NCI-H2196 (cell line): Measurements from ENCODE around the gene CNBD2.
"Not testable (repeated sequence)": the region's sequence is repeated elsewhere in the genome, so short reads cannot be mapped to it uniquely, and the experiment has no call there.

Experiments used
- DNase-seq: peaks from one replicate; lab custom pipeline; 2025; ENCODE audit not compliant: unreplicated experiment; lab: John Stamatoyannopoulos, UW

Gene CNBD2

DNA sequence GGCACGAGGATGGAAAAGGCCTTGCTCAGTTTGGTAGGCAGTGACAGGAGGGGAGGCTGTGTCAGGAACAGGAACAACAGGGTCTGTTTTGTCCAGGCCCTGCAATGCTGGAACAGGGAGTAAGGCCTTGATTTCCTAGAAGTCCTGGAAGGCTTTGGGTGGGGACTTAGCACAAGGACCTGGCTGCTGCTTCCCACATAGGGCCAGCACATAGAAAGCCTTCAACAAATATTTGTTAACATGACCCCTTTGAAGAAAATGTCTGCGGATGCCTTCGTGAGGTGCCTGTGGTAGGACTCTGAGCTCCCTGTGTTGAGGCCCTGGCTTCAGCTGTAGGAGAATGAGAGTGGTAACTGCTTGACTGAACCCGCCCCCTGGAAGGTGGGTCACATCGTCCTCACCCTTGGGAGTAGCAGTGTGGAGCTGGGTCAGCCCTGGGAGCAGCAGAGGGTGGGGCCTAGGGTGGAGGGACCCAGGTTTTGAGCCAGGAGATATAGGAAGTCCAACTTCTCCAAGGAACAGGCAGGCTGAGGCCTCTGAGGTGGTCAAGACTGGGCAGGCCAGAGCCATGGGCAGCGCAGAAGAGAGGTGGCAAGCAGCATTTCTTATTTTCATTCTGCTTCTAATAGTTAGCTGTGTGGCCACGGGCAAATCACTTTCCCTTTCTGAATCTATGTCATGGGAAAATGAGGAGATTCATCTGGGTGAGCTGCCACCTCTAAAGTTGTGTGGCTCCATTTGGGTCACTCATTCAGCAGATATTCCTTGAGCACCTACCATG lies 50.0 kb downstream of the CNBD2 start:
- no peak for DNase-seq

DNA sequence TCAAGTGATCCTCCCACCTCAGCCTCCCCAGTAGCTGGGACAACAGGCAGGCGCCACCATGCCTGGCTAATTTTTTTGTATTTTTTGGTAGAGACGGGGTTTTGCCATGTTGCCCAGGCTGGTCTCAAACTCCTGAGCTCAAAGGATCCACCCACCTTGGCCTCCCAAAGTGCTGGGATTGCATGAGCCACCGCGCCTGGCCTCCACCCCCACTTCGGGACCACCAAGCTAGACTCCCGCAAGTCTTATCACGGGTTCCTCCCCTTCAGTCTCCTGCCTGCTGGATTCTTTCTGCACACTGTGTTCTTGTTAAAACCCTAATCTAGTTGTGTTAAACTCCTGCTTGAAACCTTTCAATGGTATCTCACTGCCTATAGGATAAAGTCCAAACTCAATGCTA lies 57.7 kb downstream of the CNBD2 start:
- DNase-seq: not testable (repeated sequence)

DNA sequence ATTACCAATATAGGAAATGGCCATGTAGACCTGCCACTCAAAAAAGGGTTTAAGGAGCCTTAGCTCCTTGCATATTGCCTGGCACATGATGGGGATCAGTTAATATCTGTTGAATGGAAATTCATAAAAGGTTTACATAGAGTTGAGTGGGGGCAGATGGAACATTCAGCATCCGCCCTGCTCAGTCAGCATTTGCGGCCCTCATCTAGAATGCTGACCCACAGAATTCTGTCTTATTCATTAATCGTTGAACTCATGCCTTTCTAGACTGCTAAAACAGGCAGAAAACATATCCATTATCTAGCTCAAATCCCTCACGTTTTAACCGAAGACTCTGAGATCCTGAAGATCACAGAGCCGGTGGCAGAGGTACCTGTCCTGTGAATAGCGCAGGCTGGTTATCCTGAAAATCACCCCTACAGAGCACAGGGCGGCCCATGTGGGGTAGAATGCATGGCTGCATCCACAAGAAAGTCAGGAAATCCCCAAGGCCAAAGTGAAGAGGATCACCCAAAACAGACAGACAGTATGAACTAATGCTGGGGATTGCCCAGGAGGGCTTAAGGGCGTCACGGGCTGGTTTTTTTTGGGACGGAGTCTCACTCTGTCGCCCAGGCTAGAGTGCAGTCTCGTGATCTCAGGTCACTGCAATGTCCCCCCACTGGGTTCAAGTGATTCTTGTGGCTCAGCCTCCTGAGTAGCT lies 59.9 kb downstream of the CNBD2 start:
- no peak for DNase-seq

DNA sequence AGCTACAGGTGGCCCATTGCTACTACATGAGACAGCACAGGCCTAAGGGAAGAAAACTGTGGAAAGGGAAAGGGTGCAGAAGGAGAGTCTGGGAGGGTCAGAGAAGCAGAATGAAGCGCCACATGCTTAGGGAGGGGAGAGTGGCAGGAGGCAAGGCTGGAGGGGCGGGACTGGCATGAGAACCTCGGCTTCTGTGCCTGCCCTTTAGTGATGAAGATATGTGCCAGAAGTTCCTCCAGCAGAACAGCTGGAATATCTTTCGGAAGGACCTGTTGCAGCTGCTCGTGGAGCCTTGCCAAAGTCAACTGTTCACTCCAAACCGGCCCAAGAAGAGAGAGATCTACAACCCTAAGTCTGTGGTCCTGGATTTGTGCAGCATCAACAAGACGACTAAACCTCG lies 61.8 kb downstream of the CNBD2 start:
- no peak for DNase-seq

DNA sequence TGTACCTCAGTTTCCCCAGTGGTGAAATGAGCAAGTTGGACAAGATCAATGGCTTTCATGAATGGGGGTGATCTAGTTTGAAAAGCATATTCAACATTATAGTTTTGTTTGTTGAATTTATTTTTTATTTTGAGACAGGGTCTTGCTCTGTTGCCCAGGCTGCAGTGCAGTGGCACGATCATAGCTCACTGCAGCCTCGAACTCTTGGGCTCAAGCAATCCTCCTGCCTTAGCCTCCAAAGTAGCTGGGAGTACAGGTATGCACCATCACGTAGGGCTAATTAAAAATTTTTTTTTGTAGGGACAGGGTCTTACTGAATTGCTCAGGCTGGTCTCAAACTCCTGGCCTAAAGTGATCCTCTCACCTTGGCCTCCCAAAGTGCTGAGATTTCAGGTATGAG lies 63.4 kb downstream of the CNBD2 start:
- no peak for DNase-seq

DNA sequence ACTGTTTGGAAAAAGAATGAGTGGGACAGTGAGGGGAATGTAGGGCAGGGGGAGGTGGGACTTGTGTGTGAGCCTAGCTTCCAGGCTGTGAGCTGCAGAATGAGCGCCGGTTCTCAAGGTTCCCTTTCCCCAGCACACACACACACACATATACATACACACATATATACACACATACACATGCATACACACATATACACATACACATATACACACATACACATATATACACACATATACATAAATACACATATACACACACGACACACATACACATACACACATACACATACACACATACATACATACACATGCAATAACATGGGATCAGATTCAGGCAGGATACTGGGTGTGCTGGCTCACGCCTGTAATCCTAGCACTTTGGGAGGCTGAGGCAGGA lies 66.5 kb downstream of the CNBD2 start:
- DNase-seq: no peak

DNA sequence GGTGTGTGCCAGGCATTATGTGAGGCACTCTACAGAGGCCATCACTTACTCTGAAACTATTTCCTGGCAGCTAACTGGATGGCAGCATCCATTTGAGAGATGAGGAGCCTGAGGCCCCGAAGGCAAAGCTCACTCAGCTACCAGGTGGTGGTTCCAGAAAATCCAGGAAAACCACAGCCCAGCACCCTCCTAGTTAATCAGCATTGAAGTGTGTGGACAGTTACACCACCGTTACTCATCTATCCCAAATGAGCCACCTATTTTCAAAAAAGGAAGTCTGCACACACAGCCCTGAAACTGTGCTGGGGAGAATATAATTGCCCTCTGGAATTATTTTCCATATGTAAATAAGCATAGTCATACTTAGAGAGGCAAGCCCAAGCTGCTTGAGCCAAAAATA lies 67.4 kb downstream of the CNBD2 start:
- no peak for DNase-seq

DNA sequence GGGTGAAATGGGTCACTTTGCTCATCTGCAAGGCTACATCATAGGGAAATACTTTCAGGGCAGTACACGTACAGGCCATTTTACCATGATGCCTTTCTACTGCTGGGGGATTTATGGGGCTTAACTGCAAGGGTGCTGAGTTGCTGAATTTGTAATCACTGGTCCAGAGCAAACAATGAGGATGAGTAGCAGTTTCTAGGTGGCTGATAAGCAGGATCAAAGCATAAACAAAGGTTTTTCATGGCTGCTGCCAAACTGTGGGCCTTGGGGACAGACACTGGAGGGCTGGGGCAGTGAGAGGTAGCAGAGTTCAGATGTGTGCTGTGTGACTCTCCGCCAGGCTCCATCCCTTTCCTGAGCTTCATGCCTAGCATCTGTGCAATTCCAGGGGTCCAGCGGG lies 68.3 kb downstream of the CNBD2 start:
- no peak for DNase-seq

DNA sequence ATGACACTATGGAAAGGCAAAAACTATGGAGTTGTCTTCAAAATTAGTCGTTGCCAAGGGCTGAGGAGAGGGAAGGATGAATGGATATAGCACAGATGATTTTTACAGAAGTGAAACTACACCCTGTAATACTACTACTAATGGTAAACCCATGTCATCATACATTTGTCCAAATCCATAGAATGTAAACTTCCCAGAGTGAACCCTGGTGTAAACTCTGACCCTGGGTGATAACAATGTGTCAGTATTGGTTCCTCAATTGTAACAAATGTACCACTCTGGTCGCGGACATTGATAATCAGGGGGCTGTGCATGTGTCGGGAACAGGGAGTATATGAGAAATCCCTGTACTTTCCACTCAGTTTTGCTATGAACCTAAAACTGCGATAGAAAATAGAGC lies 72.2 kb downstream of the CNBD2 start:
- DNase-seq: no peak

DNA sequence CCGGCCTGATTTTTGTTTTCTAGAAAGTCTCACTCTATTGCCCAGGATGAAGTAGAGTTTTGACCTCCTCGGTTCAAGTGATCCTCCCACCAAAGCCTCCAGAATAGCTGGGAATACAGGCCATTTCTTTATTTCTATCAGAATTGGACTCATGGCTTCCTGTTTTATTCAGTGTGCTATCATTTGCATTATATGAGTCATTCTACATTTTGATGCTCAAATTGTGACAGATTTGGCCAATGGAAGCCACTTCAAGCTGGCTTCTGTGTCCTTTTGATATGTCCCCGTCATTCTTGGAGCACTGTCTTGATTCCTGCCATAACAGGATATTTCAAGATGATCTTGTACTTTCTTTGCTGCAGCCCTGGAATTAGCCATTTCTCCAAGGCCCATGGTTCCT lies 75.1 kb downstream of the CNBD2 start:
- DNase-seq: no peak

DNA sequence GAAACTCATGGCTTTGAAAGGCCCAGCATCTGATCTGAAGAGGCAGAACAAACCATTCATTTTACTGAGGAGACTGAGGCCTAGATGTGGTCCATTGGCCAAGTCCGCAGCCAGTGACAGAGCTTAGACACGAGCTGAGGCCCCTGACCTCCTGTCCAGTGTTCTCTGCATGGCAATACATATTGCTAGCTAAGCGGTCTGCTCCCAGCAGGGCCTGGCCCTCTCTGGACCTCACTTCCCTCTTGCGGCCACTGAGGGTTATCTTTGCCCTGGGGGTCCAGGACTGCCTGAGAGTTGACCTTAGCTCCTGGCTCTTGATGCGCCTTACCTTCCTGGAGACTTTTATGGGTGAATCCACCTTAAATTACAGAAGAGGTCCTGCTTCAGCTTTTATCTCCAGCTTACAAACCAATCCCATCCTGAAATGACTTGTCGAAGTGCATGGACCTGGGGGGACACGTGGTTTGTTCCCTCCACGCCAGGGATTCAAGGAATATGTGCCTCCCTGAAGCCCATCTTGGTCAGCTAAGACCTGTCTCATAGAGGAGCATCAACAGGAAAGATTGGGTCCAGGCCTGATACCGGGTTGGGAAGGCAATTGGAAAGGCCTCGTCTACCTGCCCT lies 75.6 kb downstream of the CNBD2 start:
- DNase-seq: no peak

DNA sequence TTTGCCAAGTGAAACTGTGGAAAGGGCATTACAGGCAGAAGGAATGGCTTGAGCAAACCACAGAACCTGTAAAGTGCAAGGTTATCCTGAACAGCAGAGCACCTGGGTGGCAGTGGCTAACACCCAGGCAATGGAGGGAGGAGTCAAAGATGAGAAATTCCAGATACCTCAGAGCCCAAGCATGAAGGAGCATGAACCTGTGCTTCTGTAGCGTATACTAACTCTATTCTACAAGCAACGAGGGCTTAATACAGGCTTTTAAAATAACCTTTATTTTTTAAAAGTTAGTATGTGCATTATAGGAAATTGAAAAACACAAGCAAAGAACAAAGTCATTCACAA lies 77.0 kb downstream of the CNBD2 start:
- no peak for DNase-seq

DNA sequence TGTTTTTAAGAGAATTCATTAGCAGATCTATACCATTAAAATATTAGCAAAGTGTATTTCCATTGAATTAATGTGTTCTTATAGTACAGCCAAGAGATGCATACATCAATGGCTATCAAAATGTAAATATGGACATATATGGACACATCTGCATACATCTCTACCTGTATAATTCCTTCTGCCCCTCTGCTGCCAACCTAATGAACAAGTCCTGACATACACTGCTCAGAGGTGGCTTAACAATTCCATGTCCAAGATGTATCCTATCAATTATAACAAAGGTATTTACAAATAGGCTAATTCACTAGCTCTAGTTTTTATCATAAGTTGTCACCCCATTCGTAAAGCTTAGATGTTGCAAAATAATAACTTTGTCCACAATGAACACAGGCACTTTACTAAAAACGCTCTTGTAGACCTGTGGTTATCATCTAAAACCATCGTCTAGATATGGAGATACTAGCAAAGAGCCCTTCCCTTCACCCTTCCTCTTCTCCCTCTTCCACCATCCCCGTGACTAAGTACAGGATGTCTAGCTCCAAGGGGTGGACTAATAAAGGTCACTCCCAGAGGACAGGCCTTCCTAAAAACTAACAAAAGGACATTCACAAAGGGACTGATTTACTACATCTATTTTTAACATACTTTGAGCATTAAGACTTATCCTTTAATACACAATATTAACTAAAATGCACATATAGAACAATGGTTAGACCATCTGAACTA lies 77.8 kb downstream of the CNBD2 start:
- not testable (repeated sequence) for DNase-seq

DNA sequence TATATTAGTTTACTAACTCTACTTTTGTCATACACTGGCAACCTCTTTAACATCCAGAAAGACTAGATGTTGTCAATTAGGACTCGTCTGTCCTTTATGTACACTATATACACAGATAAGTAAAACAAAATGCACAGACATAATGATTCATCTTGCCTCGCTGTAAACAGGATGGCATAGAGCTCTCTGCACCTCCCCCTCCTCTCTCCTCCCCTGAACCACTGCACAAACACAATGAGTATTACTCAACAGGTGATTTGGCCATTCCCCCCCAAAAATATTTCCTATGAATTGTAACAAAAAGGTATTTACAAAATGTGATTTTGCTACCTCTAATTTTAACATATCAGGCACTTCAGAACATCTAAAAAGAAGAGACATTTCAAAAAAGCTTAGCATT lies 81.0 kb downstream of the CNBD2 start:
- DNase-seq: not testable (repeated sequence)

DNA sequence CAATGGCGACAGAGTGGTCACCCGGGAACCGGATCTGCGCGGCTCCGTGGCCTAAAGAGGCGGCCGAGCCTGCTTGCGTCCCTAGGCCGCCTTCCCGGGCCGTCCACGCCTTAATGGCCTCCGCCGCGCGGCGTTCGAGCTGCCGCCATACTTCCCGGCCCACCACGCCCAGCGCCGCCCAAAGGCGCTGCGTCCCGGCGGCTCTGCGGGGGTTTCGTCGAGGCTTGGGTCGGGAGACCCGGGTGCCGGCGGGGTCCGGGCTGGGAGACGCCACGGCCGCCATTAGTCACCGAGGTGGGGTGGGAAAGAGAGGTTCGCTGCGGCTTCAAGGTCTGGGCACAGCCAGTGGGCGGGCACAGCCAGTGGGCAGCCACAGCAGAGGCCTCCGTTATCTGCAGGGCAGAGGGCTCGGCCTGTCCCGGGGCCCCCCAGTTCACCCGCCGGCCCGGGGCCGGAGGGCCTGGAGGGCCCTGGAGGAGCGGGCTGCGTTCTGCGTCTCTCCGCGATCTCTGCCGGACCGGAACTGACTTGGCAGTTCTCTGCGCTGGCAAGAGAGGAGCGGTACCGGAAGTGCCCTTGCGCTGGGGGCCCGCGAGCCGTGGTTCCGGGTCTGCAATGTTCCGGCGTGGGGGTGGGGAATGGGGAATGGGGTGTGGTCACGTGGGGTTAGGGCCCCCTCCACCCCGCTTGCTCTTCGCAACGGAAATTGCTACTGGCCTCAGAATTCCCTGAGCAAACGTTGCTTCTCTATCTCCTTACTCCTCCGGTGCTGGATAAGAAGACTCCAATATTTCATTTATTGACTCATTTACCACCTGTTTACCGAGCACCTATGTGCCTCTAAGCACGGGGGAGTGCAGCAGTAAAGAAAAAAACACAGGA lies 82.3 kb downstream of the CNBD2 start:
- DNase-seq: peak; percentile 96

DNA sequence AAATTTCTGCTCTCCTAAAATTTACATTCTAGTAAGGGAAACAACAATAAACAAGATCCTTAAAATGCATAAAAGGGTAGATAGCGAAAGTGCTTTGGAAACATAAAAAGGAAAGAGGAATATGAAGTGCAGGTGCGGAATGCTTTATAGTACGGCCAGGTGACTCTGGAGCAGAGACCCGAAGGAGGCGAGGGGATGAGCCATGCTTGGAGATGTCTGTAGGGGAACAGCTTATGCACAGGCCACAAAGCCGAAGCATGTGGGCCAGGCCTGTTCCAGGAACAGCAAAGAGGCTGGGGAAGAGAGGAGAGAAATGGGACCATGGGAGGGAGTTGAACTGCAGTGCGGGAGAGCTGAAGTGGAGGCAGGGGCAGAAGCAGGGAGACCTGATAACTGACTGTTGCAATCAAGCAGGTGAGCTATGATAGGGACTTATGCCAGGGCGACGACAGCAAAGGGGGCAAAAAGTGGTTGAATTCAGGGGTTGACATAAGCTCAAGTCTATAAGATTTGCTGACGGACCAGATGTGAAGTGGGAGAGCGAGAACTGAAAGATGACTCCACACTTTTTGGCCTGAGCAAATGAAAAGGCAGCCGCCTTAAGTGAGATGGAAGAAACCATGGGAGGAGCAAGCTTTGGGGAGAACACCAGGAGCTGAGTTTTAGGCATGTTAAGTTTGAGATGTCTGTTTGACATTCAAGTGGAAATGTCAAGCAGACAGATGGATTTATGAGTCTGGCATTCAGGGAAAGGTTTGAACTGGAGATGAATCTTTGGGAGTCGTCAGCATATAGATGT lies 83.1 kb downstream of the CNBD2 start:
- no peak for DNase-seq

DNA sequence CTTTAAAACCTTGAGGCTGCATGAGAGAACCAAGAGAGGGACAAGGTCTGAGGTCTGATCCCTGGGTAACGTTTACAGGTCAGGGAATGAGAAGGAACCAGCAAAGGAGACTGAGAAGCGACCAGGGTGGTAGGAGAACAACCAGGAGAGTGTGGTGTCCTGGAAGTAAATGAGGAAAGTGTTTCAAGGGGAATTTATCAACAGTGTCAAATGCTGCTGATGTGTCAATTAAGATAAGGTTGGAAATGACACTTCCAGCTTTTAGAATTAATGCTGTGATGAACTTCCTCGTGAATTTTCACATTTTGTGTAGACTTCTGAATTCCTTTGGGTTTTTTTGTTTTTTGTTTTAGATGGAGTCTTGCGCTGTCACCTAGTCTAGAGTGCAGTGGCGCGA lies 83.7 kb downstream of the CNBD2 start:
- DNase-seq: no peak

DNA sequence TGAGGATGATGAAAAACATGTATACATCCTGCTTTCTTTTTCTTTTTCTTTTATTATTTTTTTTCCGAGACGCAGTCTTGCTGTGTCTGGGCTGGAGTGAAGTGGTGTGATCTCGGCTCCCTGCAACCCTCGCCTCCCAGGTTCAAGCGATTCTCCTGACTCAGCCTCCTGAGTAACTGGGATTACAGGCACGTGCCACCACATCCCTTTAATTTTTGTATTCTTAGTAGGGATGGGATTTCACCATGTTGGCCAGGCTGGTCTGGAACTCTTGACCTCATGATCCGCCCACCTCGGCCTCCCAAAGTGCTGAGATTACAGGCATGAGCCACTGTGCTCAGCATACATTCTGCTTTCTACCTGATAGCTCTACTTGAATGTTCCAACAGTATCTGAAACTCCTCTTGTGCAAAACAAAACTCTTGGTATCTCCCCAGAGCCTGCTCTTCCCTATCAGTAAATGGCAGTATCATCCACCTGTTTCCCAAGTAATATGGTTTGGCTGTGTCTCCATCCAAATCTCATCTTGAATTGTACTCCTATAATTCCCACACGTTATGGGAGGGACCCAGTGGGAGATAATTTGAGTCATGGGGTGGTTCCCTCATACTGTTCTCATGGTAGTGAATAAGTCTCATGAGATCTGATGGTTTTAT lies 85.6 kb downstream of the CNBD2 start:
- DNase-seq: not testable (repeated sequence)

DNA sequence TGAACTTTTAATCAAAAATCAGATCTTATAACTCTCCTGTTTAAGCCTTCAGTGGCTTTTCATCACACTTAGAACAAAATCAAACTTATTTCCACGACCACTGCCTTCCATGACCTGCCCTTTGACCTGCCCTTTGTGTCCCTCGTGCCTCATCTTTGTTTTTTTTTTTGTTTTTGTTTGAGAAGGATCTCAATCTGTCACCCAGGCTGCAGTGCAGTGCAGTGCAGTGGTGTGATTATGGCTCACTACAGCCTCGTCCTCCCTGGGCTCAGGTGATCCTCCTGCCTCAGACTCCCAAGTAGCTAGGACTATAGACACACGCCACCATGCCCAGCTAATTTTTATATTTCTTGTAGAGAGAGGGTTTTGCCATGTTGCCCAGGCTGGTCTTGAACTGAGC lies 86.8 kb downstream of the CNBD2 start:
- no peak for DNase-seq
